AG20443 (cell line): ENCODE results near the gene CYBB.
A peak's percentile ranks its signal among the peaks of the same experiment; 100 is the strongest.

Experiments used
- DNase-seq: peaks from one replicate; pipeline ENCODE4 v3.0.0; 2012; ENCODE audit warnings: low spot score, mixed read lengths

CYBB gene

GRCh38 chrX:37786624-37787422, 7.0 kb downstream of the CYBB start:
- DNase-seq = no peak

- no peak for DNase-seq
Observed at GRCh38 chrX:37787423-37787869, 7.6 kb downstream of the CYBB start.

GRCh38 chrX:37796310-37796709, 16.5 kb downstream of the CYBB start:
- DNase-seq = no peak

- no peak for DNase-seq
Observed at GRCh38 chrX:37796805-37797204, 16.9 kb downstream of the CYBB start.

GRCh38 chrX:37799936-37800335, 20.1 kb downstream of the CYBB start:
- DNase-seq = no peak

GRCh38 chrX:37800717-37801116, 20.9 kb downstream of the CYBB start:
- no peak for DNase-seq

GRCh38 chrX:37802028-37802427, 22.2 kb downstream of the CYBB start:
- DNase-seq = no peak

GRCh38 chrX:37803057-37803456, 23.2 kb downstream of the CYBB start:
- no peak for DNase-seq

GRCh38 chrX:37809970-37810369, 30.1 kb downstream of the CYBB start:
- DNase-seq = no peak

- no peak for DNase-seq
Observed at GRCh38 chrX:37812110-37812509, 32.3 kb downstream of the CYBB start.

GRCh38 chrX:37813570-37813969, 33.7 kb downstream of the CYBB start:
- DNase-seq = no peak

GRCh38 chrX:37815366-37815765, 35.5 kb downstream of the CYBB start:
- DNase-seq = no peak

GRCh38 chrX:37816766-37817165, 36.9 kb downstream of the CYBB start:
- DNase-seq = no peak

- DNase-seq = no peak
Observed at GRCh38 chrX:37817176-37817575, 37.3 kb downstream of the CYBB start.

- no peak for DNase-seq
Observed at GRCh38 chrX:37817579-37817978, 37.7 kb downstream of the CYBB start.

- DNase-seq = no peak
Observed at GRCh38 chrX:37818031-37818430, 38.2 kb downstream of the CYBB start.

GRCh38 chrX:37820646-37821045, 40.8 kb downstream of the CYBB start:
- DNase-seq = no peak

GRCh38 chrX:37824491-37825214, 44.8 kb downstream of the CYBB start:
- DNase-seq = no peak

GRCh38 chrX:37825215-37825842, 45.5 kb downstream of the CYBB start:
- peak; percentile 27 for DNase-seq

- DNase-seq = no peak
Observed at GRCh38 chrX:37829721-37830120, 49.9 kb downstream of the CYBB start.

- DNase-seq = no peak
Observed at GRCh38 chrX:37830371-37830770, 50.5 kb downstream of the CYBB start.

GRCh38 chrX:37834937-37835336, 55.1 kb downstream of the CYBB start:
- DNase-seq = no peak

- no peak for DNase-seq
Observed at GRCh38 chrX:37840931-37841330, 61.1 kb downstream of the CYBB start.
